Regular cardiac myocyte (primary cell): ENCODE data around the gene GRIFIN. TPM values are rescaled to one million over a fixed set of nuclear protein-coding genes. Genes with fewer than 3 reads are reported as not detected.

ENCODE experiments used
- total RNA-seq: library from RNA; depleted of rRNA; stranded (reverse); fragments of >200 nt; gene quantifications from 2 replicates; pipeline ENCODE4 v1.2.3, GENCODE V29; 2014

The GRIFIN gene
- total RNA-seq: not detected in 2 replicates

DNA sequence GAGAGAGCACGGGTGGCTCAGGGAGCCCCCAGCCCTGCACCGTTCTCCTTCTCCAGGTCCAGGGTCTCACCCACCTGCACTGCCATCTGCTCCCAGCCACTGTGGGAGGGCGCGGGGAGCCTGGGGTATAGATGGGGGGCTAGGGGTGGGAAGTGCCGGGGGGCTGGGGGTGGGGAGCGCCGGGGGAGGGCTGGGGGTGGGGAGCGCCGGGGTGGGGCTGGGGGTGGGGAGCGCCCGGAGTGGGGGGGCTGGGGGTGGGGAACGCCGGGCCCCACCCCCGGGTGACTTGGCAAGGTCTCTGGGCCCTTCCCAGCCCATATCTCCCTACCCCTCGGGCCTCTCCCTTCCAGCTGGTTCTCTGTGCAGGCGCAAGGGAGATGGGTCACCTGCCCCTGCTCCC lies at the start of gene GRIFIN:
GRIFIN (minus strand) TSS at position 101 of the 400 bp plus-strand sequence; CDS start at position 86, 15 bp downstream.

DNA sequence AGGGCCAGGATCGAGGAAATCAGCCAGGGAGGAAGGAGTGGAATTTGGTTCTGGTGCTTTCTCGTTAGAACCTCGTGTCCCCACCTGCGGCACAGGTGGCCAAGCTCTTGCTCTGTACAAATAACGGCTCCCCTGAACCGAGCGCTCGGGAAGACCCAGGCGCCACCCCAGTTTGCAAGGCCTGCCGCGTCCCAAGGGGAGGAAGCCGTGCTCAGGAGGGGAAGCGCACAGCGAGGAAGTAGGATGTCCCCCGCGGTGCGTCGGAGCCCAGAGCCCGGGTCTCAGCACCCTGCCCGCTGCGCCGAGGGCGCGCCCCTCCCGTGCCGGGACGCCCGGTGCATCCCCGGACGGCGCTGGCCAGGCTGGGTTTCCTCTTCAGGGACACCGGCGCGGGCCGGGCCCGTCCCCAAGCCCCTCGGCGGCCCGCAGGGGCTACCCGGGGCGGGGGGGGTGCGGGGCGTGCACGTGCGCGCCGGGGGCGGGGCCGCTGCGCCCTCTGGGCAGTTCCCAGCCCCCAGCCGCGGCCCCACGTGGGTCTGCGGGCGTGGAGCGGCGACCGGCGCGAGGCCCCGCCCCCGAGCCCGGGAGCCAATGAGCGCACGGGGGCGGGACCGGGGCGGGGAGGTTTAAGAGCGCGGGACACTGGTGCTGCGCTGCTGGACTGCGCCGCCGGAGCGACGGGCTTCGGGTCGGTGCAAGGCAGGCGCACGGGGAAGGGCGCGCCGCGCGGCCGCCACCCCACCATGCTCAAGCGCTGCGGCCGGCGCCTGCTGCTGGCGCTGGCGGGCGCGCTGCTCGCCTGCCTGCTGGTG lies 43.1 kb upstream of the GRIFIN start, which contains the start of gene LFNG:
LFNG (plus strand) TSS at position 656 of the 812 bp plus-strand sequence; CDS start at position 744, 88 bp downstream.

Other genes starting within 250 kb of the GRIFIN start
- 30.7 and 60.0 TPM in 2 replicates for gene MAD1L1, start 243.5 kb downstream of the GRIFIN start, total RNA-seq
- 16.1 and 31.8 TPM in 2 replicates for gene MRM2, start 234.2 kb downstream of the GRIFIN start, total RNA-seq
- gene NUDT1, start 234.2 kb downstream of the GRIFIN start, total RNA-seq: 16.3 and 42.6 TPM in 2 replicates
- 11.3 and 24.2 TPM in 2 replicates for gene SNX8, start 162.0 kb downstream of the GRIFIN start, total RNA-seq
- gene EIF3B, start 121.6 kb downstream of the GRIFIN start, total RNA-seq: 199 and 264 TPM in 2 replicates
- gene CHST12, start 72.8 kb downstream of the GRIFIN start, total RNA-seq: 2.8 and 6.1 TPM in 2 replicates
- gene LFNG, start 43.4 kb upstream of the GRIFIN start, total RNA-seq: 16.3 and 17.1 TPM in 2 replicates
- gene BRAT1, start 79.1 kb upstream of the GRIFIN start, total RNA-seq: 19.2 and 25.5 TPM in 2 replicates
- gene IQCE, start 82.6 kb upstream of the GRIFIN start, total RNA-seq: 5.9 and 7.5 TPM in 2 replicates
- 17.2 and 25.9 TPM in 2 replicates for gene TTYH3, start 155.6 kb upstream of the GRIFIN start, total RNA-seq
- under 0.01 and 1.4 TPM in 2 replicates for gene AMZ1, start 211.8 kb upstream of the GRIFIN start, total RNA-seq